GM18868 (cell line): ENCODE results near the gene SMIM38.
A peak's percentile ranks its signal among the peaks of the same experiment; 100 is the strongest.

Experiments
- ATAC-seq: cut with Tn5 transposase; IDR thresholded peaks from one replicate; pipeline ENCODE4 v1.9.1; 2021; ENCODE audit warnings: mild to moderate bottlenecking, moderate library complexity; ENCODE audit not compliant: unreplicated experiment

Gene SMIM38

GRCh38 chr11:69174841-69175240 lies 19.1 kb downstream of the SMIM38 start:
- ATAC-seq: no peak

GRCh38 chr11:69178819-69179482 lies 23.2 kb downstream of the SMIM38 start:
- ATAC-seq: no peak

GRCh38 chr11:69180226-69180625 lies 24.5 kb downstream of the SMIM38 start:
- ATAC-seq: no peak

- no peak for ATAC-seq
These were observed 25.0 kb downstream of the SMIM38 start for GRCh38 chr11:69180726-69181125.

DNA sequence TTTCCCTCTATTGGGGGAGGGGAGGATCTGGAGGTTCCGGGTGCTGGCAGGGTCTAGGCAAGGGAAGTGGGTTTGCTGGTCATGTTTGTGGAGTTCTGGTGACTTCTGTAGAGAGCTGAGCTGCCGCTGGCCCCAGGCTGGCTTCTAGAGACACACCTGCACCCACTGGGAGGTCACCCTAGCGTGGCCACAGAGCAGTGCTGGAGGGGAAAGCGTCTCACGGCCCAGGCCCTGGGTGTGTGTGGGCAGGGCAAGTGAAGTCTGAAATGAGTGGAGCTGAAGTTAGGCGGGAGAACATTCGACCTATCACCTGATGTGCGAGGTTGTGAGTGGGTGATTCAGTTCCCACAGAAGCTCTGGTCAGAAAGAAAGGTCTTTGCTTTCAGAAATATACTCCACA lies 27.9 kb downstream of the SMIM38 start:
- ATAC-seq: peak; percentile 39

GRCh38 chr11:69186316-69187260 lies 30.9 kb downstream of the SMIM38 start:
- ATAC-seq: no peak

GRCh38 chr11:69187540-69188065 lies 31.9 kb downstream of the SMIM38 start:
- ATAC-seq: no peak

- ATAC-seq: no peak
These were observed 33.3 kb downstream of the SMIM38 start for GRCh38 chr11:69189059-69189458.

DNA sequence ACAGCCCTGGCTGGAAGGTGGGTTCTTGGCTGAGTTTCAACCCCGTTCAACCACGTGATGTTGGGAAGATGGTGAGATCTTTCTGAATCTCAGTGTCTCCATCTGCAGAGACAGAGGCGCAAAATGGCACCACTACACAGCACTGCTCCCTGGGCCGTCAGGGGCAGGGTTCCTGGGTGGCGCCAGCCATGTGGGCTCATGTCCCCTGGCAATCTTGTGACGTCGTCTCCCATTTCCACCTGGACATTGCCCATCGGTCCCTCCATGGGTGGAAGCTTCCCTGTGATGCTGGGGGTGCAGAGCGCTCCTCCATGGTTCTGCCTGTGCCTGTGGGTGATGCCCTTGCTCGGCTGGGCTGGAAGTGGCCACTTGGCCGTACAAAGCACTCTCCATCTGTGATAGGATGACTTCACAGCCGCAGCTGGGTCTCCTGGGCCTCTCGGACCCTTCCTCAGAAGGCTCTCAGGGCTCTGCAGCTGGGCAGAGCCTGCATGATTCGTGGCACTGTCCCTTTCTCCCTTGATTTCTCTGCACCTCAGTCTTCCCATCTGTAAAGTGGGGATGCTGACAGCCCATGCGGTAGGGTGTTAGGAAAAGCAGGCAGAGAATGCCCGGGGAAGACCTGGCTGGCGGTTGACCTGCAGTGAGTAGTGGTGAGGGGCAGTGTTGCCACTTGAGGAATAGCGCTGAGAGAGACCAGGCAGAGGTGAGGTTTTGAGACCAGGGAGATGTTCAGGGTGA lies 35.2 kb downstream of the SMIM38 start:
- ATAC-seq: no peak

- no peak for ATAC-seq
These were observed 36.6 kb downstream of the SMIM38 start for GRCh38 chr11:69192301-69192721.

GRCh38 chr11:69193151-69193550 lies 37.4 kb downstream of the SMIM38 start:
- no peak for ATAC-seq

GRCh38 chr11:69193629-69194028 lies 37.9 kb downstream of the SMIM38 start:
- ATAC-seq: no peak

DNA sequence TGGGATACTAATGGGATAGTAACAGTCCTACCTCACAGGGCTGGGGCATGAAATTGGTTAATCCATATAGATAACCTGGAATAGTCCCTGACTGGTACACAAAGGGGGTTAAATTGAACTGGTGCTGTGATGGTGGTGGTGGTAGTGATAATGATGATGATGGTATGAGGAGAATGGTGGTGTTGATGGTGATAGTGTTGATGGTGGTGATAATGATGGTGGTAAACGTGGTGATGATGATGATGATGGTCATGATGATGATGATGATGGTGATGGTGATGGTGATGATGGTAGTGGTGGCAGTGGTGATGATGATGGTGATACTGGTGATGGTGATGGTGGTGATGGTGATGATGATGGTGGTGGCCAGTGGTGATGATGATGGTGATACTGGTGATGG lies 38.7 kb downstream of the SMIM38 start:
- ATAC-seq: no peak

DNA sequence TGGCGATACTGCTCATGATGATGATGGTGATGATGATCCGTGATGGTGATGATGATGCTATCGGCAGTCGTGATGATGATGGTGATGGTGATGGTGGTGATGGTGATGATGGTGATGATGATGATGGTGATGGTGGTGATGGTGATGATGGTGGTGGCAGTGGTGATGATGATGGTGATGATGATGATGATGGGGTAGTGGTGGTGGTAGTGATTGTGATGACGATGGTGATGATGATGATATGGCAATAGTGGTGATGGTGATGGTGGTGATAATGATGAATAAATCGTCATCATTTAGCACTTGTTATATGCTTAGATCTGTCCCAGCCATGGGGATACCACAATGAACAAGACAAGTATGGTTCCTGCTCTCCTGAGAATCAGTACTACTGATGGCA lies 39.2 kb downstream of the SMIM38 start:
- ATAC-seq: no peak

DNA sequence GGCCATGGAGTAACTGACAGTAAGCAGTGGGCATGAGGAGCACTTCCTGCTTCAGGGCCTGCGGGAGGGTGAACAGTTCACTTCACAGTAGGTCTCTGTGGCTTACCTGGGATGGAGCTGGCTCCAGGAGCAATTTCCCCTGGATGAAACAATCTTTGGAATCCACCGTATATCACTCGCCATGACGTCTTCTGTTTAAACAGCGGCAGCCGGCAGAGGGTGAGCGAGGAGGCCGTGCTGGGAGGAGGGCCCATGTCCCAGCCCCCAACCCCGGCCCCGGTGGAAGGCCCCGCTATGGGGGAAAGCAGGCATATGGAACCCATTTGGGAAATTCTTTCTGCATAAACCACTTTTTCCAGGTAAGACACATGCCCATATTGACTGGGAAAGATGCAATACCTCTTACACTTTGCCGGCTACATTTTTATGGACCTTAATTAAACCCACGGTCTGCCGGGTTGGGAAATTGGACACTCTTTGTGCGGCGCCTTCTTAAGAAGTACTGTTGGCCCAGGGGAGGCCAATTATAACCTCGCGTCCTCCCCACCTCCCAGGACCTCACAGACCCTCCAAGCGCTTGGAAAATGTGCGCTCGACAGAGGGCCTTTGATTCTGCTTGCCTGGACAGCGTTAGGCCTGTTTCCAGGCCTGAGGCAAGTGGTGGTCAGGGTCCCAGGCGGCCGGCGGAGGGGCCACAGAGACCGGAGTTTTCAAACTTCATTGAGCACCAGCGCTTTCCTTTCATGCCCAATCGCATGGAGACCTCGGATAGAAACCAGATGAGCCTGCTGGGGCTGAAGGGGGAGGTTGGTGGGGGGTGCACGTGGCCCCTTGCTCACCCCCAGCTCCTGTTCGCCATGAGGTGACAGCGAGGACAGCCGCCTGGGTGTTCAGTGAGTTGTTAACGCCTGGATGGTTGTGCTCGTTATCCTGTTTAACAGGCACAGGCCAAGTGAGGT lies 40.4 kb downstream of the SMIM38 start:
- ATAC-seq: no peak

- ATAC-seq: no peak
These were observed 41.0 kb downstream of the SMIM38 start for GRCh38 chr11:69196783-69197169.

GRCh38 chr11:69198891-69199582 lies 43.3 kb downstream of the SMIM38 start:
- no peak for ATAC-seq

GRCh38 chr11:69199583-69200315 lies 44.0 kb downstream of the SMIM38 start:
- no peak for ATAC-seq
